ENCODE data around the gene ESAM.

Gene ESAM

DNA sequence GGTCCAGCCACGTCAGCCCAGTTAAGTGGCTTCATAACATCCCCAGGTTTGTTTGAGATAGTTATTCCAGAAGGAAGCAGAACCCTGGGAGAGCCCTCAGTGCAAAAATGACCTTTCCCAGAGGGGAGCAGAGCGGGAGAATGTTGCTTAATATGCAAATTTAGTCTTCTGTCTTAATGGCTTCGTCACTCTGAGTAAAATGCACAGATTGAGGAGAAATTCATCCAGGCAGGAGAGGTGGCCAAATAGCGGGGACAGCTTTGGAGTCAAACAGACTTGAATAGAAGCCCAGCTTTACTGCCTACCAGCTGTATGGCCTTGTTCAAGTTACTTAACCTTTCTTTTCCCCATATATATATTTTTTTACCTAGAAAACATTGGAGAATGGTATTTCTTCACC lies 34.6 kb downstream of the ESAM start:
- no peak for ATAC-seq

DNA sequence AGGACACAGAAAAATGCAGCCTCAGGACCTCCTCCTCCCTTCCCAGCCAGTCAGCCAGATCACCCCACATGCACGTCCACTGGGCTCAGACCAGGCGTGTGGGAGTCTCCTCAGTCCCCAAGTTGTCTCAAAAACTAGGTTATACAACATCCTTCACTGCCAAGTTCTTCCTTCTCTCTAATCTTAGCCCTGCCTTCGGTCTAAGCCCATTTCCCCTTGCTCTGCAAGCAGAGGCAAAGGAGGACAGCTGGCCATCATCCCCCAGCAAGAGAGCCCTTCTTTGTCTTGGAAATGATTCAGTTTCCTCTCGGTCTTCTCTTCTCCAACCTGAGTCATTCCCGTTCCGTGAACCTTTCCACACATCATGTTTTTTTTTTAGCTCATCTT lies 36.4 kb downstream of the ESAM start:
- ATAC-seq = no peak

DNA sequence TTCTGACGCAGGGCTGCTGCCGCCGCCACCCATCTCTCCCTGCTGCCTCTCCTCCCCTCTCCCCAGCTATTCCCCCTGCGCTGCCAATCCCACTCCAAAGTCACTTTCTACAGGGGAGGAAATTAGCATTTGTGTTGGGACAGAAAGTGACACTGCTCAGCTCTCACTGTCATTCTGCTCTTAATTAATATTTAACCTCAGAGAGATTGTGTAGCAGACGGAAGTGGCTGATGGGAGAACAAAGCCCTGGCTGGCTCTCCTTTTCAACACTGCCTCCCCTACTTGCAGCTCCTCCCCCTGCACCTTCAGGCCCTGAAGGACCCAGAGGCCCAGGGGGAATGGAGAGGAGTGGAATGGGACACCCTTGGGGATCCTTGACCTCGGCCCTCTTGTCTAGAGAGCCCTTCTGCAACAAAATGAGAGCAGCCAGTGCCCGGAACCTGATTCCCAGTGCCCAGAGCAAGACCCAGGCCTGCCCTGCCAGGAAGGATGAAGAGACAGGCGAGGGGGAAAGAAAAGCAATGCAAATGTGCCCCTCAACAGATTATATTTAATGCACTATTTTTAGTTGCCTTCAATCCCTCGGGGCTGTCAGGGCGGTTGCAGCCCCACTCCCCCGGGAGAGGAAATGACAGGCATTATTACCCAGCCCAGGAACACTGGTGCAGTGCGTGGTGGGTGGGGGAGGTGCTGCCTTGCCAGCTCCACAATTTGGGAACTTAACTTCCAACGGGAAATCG lies 36.9 kb downstream of the ESAM start:
- ATAC-seq = no peak

DNA sequence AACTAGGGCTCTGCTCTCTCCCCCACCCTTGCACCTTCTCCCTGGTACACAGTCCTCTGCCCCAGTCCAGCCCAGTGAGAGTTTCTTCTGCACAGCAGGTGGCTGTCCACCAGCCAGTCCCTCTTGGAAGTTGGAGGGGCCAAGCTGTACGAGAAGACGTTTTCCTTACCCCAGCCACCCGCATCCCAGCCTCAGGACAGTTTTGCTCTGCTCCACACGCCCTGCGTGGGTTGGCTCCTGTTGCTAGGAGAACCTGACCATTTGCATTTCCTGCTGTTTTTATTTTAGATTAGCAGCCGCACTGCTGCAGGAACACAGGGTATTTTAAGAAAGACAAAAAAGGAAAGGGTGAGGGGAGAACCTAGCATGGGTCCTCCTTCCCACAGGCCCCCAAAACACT lies 39.9 kb downstream of the ESAM start:
- ATAC-seq = no peak

DNA sequence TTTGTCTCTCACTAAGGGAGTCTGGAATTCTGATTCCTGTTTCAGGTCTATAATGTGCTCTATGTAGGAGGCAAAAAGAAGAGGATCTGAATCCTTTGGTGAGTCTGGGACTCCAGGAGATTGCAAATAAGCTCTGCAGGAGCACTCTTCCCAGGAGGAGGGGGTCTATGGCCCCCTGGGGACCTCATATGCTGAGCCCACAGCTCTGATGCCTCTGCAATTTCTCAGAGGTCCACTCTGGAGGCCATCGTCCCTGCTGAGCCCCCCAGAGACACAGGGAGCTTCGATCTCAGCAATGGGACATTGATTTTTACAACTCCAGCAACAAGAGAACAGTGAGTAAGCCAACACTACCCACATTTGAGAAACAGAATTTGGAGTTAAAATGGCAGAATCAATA lies 42.6 kb downstream of the ESAM start:
- no peak for ATAC-seq

DNA sequence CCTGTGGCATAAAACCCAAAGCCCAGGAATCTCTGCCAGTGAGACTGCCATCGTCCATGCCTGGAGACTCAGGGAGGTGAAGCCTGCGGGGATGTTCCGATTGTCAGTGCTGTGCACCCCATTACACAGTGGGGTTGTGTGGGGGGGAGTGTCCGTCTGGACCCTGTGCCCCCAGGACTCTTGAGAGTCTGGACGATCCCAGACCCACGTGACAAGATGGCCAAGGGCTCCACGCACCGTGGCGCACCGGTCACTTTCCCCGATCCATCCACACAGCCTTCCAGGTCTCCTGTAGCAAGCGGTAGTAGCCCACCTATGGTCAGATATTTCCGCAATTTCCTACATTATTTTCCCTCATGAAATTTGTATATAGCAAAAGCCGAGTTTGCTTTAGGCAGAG lies 43.3 kb downstream of the ESAM start:
- ATAC-seq = no peak

DNA sequence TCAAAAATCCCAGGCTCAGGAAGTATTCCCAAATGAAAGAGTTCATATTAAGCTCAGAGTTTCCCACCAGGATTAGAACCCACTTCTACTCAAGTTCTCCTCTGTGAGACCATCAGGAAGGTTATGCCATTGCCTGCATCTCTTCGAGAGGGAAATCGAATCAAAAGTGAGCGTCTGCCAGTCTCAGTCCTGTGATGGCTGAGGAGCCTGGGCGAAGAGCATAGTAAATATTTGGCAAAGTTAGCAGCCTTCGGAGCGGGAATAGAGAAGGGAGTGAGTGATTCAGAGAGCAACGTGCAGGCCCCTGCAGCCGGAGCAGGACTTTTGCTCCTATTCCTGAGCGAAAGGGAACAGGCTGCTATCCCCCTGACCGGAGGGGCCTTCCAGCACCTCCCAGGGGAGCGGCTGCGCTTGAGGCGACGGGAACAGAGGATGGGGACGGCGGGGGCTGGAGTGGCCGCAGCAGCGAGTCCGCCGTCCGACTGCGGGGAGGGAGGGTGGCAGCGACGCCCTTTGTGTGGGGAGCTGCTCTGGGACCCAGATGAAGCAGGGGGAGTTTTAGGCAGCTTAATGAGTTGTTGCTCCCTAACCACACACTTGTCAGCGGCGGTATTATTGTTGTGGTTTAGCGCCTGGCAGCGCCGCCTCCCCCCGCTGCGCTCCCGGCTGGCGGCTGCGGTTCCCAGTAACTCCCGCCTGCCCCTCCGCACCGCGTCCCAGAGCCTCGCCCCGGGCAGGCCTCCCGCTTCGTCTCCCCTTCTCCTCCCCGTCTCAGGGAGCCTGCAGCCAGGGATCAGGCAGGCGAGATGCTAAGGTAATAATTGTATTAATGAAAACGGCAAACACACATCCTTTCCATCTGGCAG lies 44.1 kb downstream of the ESAM start:
- ATAC-seq = peak in 1 of 2 donors; percentile 36

DNA sequence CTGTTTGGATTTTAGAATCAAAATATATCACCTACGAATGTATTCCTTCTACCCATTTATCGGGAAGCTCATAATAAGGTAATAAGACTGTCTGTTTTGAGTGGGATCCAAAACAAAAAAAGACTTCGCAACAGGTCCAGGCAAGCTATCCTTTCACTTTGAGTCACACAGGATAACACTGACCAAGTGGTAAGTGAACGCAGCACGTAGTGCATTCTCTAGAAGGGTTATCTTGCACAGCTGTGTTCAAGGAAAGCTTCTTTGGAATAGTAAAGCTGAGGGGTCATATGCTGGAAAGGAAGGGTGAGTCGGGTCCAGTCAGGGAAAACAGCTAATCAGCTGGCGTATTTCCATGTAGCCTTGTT lies 44.7 kb downstream of the ESAM start:
- ATAC-seq = no peak

DNA sequence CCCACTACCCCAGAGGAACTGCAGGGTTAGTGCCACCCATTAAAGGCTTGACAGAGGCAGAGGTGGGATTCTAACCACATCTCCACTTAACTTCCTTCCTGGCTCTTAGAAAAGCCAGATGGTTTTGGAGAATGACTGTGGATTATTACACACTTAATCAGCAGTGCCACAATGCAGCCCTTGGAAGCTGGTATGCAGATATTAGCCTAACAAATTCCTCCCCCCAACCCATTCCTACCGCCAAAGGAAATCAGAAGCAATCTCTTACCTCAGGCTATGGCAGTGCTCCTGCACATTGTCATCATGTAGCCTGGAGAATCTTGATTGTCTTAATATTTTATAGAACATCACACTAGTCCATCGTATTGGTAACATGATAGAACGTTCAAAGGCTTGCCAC lies 45.5 kb downstream of the ESAM start:
- no peak for ATAC-seq

DNA sequence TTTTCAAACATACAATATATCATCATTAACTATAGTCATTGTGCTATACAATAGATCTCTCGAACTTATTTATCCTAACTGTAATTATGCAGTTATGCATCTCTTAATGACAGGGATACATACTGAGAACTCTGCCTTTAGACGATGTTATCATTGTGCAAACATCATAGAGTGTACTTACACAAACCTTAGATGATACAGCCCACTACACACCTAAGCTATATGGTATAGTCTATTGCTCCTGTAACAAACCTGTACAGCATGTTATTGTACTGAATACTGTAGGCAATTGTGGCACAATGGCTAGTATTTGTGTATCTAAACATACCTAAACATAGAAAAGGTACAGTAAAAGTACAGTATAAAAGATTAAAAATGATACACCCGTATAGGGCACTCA lies 49.7 kb downstream of the ESAM start:
- no peak for ATAC-seq

DNA sequence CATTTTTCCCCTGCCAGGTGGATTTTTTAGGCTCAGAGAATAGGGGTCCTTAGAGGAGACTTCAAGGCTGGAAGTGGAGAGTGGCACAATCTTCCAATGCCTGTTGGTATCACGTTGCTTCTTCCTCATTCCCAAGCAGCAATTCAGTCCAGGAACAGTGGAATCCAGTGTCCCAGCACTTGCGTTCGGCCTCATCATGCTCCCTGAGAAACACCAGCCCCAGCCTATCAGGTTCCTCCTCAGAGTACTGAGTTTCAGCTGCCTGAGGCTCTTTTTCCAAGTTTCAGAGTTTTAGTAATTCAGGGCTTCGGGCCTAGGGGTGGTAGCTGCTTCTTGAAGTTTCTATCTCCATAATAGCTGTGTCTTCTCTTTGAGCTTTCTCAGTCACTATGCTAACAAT lies 54.3 kb downstream of the ESAM start:
- no peak for ATAC-seq
